H1 (cell line): ENCODE results near the gene MT4. TPM values are rescaled to one million over a fixed set of nuclear protein-coding genes. Genes with fewer than 3 reads are reported as not detected.

Experiments
- CTCF ChIA-PET: fragments of 300-600 bp; sonication (Branson Sonifier 250); formaldehyde crosslinking; loops from one replicate; lab custom pipeline; 2021; ENCODE audit not compliant: partially characterized antibody; lab: Charles Lee
- POLR2A ChIA-PET: fragments of 300-600 bp; sonication (Branson Sonifier 250); formaldehyde crosslinking; loops from one replicate; lab custom pipeline; 2021; ENCODE audit warnings: inconsistent platforms; ENCODE audit not compliant: partially characterized antibody; lab: Charles Lee
- DNase-seq, 2 experiments: peaks; one replicate each; pipeline versions ENCODE4 v3.0.0 to v3.0.0-alpha.2; 2010 to 2022; ENCODE audit warnings: low spot score in 2 of 2, low read depth in 1 of 2, mixed read lengths in 1 of 2
- FAIRE-seq: peaks from 2 replicates; lab custom pipeline; 2011; peaks lifted over from hg19 to GRCh38; lab: Jason Lieb, UNC
- H2AFZ ChIP-seq: 2 replicates; pipeline ENCODE4 v1.8.1; 2012; ENCODE audit warnings: low read length, inconsistent platforms
- H2AK5ac ChIP-seq: 2 replicates; pipeline ENCODE4 v1.6.1; 2013; ENCODE audit warnings: low read depth, low read length
- H2BK120ac ChIP-seq: replicated peaks from 2 replicates; pipeline ENCODE3; 2013; ENCODE audit warnings: low read depth, low read length, inconsistent platforms
- H2BK12ac ChIP-seq: 2 replicates; pipeline ENCODE4 v1.6.1; 2013; ENCODE audit warnings: low read depth, low read length
- H2BK15ac ChIP-seq: 2 replicates; pipeline ENCODE4 v1.6.1; 2013; ENCODE audit warnings: low read length
- H2BK20ac ChIP-seq: 2 replicates; pipeline ENCODE4 v1.6.1; 2013; ENCODE audit warnings: low read length
- H2BK5ac ChIP-seq: 2 replicates; pipeline ENCODE4 v1.6.1; 2013; ENCODE audit warnings: low read depth, low read length
- H3K14ac ChIP-seq: 2 replicates; pipeline ENCODE4 v1.6.1; 2013; ENCODE audit warnings: inconsistent platforms; ENCODE audit not compliant: insufficient read length
- H3K18ac ChIP-seq: 2 replicates; pipeline ENCODE4 v1.6.1; 2013; ENCODE audit warnings: low read length; ENCODE audit errors: extremely low read depth
- H3K23ac ChIP-seq: 2 replicates; pipeline ENCODE4 v1.6.1; 2013; ENCODE audit warnings: inconsistent platforms; ENCODE audit not compliant: insufficient read length
- H3K23me2 ChIP-seq: 2 replicates; pipeline ENCODE4 v1.6.1; 2013; ENCODE audit warnings: low read depth, low read length
- H3K27ac ChIP-seq: 2 replicates; pipeline ENCODE4 v1.6.1; 2011; ENCODE audit warnings: low read depth, low read length, inconsistent platforms
- H3K27me3 ChIP-seq, 4 experiments: replicated peaks in 1 of 4; 1 replicate in 1 of 4; 2 replicates in 3 of 4; pipeline versions ENCODE4 v1.6.1 to v1.8.1; 2011 to 2013; ENCODE audit warnings: low read length in 3 of 4, mild to moderate bottlenecking in 3 of 4, inconsistent platforms in 2 of 4, mixed read lengths in 2 of 4, moderate library complexity in 1 of 4; ENCODE audit not compliant: control insufficient read depth in 3 of 4, insufficient read depth in 3 of 4; ENCODE audit errors: extremely low read depth in 1 of 4
- H3K36me3 ChIP-seq, 4 experiments: 2 replicates each; pipeline versions ENCODE4 v1.6.1 to v1.8.1; 2011 to 2013; ENCODE audit warnings: mild to moderate bottlenecking in 4 of 4, low read length in 3 of 4, moderate library complexity in 2 of 4, control low read depth in 1 of 4, inconsistent platforms in 1 of 4; ENCODE audit not compliant: insufficient read depth in 4 of 4, control insufficient read depth in 2 of 4
- H3K4ac ChIP-seq: replicated peaks from 2 replicates; pipeline ENCODE3; 2013; ENCODE audit warnings: low read length, low read depth, mixed read lengths, inconsistent platforms; ENCODE audit not compliant: insufficient read length
- H3K4me1 ChIP-seq, 4 experiments: replicated peaks in 1 of 4; 1 replicate in 1 of 4; 2 replicates in 3 of 4; pipeline versions ENCODE4 v1.6.1 to v1.8.1; 2011 to 2013; ENCODE audit warnings: low read length in 3 of 4, inconsistent platforms in 2 of 4, mixed read lengths in 1 of 4; ENCODE audit not compliant: insufficient read depth in 4 of 4, control insufficient read depth in 3 of 4
- H3K4me2 ChIP-seq, 2 experiments: 2 replicates each; pipeline versions ENCODE4 v1.6.1 to v1.8.1; 2011 to 2013; ENCODE audit warnings: low read depth in 2 of 2, low read length in 2 of 2, control low read depth in 1 of 2, inconsistent platforms in 1 of 2, mild to moderate bottlenecking in 1 of 2; ENCODE audit not compliant: insufficient read depth in 1 of 2
- H3K4me3 ChIP-seq, 4 experiments: fragments of 200-600, 300-600 bp in 1 of 4; sonication (generic), shearing (Covaris generic), sonication (Bioruptor Twin) in 1 of 4; 2 replicates each; pipeline versions ENCODE4 v1.5.1 to v1.8.1; 2011 to 2016; ENCODE audit warnings: low read length in 4 of 4, low read depth in 3 of 4, control low read depth in 2 of 4, inconsistent platforms in 2 of 4, mild to moderate bottlenecking in 2 of 4, mixed read lengths in 1 of 4, moderate library complexity in 1 of 4; ENCODE audit not compliant: insufficient read depth in 2 of 4; ENCODE audit errors: extremely low read depth in 1 of 4
- H3K56ac ChIP-seq: replicated peaks from 2 replicates; pipeline ENCODE3; 2013; ENCODE audit warnings: low read depth, mild to moderate bottlenecking, mixed read lengths, low read length, inconsistent platforms; ENCODE audit not compliant: insufficient read length
- H3K79me1 ChIP-seq: 2 replicates; pipeline ENCODE4 v1.6.1; 2013; ENCODE audit warnings: low read depth, low read length, control low read depth
- H3K79me2 ChIP-seq, 2 experiments: 2 replicates each; pipeline versions ENCODE4 v1.6.1 to v1.8.1; 2012 to 2013; ENCODE audit warnings: low read length in 2 of 2, mild to moderate bottlenecking in 2 of 2, inconsistent platforms in 1 of 2; ENCODE audit not compliant: insufficient read depth in 2 of 2, control insufficient read depth in 1 of 2
- H3K9ac ChIP-seq, 4 experiments: replicated peaks in 1 of 4; 1 replicate in 1 of 4; 2 replicates in 3 of 4; pipeline versions ENCODE4 v1.6.1 to v1.8.1; 2011 to 2013; ENCODE audit warnings: low read depth in 3 of 4, low read length in 3 of 4, control low read depth in 2 of 4, mild to moderate bottlenecking in 2 of 4, moderate library complexity in 2 of 4, inconsistent platforms in 1 of 4; ENCODE audit errors: extremely low read depth in 1 of 4
- H3K9me3 ChIP-seq, 2 experiments: 2 replicates each; pipeline versions ENCODE4 v1.6.1 to v1.8.1; 2012 to 2013; ENCODE audit warnings: mild to moderate bottlenecking in 2 of 2, moderate library complexity in 2 of 2, control low read depth in 1 of 2, inconsistent platforms in 1 of 2, low read depth in 1 of 2, low read length in 1 of 2, mixed read lengths in 1 of 2; ENCODE audit not compliant: insufficient read depth in 2 of 2
- H4K20me1 ChIP-seq, 2 experiments: replicated peaks in 1 of 2; 2 replicates each; pipeline versions ENCODE3 to v1.8.1; 2011 to 2013; ENCODE audit warnings: inconsistent platforms in 2 of 2, low read length in 2 of 2, mild to moderate bottlenecking in 1 of 2; ENCODE audit not compliant: insufficient read depth in 2 of 2, control insufficient read depth in 1 of 2
- H4K5ac ChIP-seq: 2 replicates; pipeline ENCODE4 v1.6.1; 2013; ENCODE audit warnings: low read length, low read depth, mixed read lengths, inconsistent platforms; ENCODE audit not compliant: insufficient read length
- H4K8ac ChIP-seq: 2 replicates; pipeline ENCODE4 v1.8.0; 2013; ENCODE audit warnings: mild to moderate bottlenecking, moderate library complexity, low read length, inconsistent platforms; ENCODE audit not compliant: insufficient read depth; ENCODE audit errors: extremely low read depth
- H4K91ac ChIP-seq: replicated peaks from 2 replicates; pipeline ENCODE3; 2013; ENCODE audit warnings: low read length, mixed read lengths, inconsistent platforms; ENCODE audit not compliant: insufficient read length
- BACH1 ChIP-seq: IDR thresholded peaks from 2 replicates; pipeline ENCODE4 v1.6.1; 2012; ENCODE audit warnings: low read length, improper control_type of control experiment
- BCL11A ChIP-seq, 2 experiments: IDR thresholded peaks; one replicate each; pipeline ENCODE4 v1.6.1; 2011; ENCODE audit warnings: low read depth in 2 of 2, low read length in 2 of 2, mild to moderate bottlenecking in 2 of 2
- CHD2 ChIP-seq: IDR thresholded peaks from 2 replicates; pipeline ENCODE4 v1.6.1; 2012; ENCODE audit warnings: low read length, improper control_type of control experiment
- CTCF ChIP-seq, 3 experiments: IDR thresholded peaks; 1 replicate in 2 of 3; 2 replicates in 1 of 3; pipeline versions ENCODE4 v1.5.1 to v1.6.1; 2011; ENCODE audit warnings: low read length in 3 of 3, mild to moderate bottlenecking in 3 of 3, inconsistent platforms in 2 of 3, low read depth in 1 of 3, moderate library complexity in 1 of 3; ENCODE audit not compliant: insufficient read depth in 1 of 3; ENCODE audit errors: control extremely low read depth in 1 of 3
- EZH2 ChIP-seq: fragments of 200-600 bp; sonication (generic); IDR thresholded peaks from 2 replicates; pipeline ENCODE4 v1.7.1; 2012; ENCODE audit warnings: low read depth, mild to moderate bottlenecking, moderate library complexity, low read length, inconsistent platforms; ENCODE audit not compliant: severe bottlenecking
- KDM4A ChIP-seq: IDR thresholded peaks from one replicate; pipeline ENCODE4 v1.7.1; 2012; ENCODE audit warnings: low read depth, mild to moderate bottlenecking, moderate library complexity, low read length, inconsistent platforms; ENCODE audit not compliant: severe bottlenecking
- SP4 ChIP-seq: IDR thresholded peaks from 2 replicates; pipeline ENCODE4 v1.6.1; 2012; ENCODE audit warnings: low read length, inconsistent platforms
- TCF12 ChIP-seq: IDR thresholded peaks from 2 replicates; pipeline ENCODE4 v1.6.1; 2011; ENCODE audit warnings: low read depth, mild to moderate bottlenecking, low read length
- WGBS, 2 experiments: shearing (Covaris generic) in 1 of 2; methylation state at CpG; one replicate each; pipeline versions ENCODE4 v1.1.6 to v1.1.7; 2013 to 2015; ENCODE audit warnings: low lambda C conversion rate in 2 of 2, mixed read lengths in 2 of 2, inconsistent platforms in 1 of 2, low coverage in 1 of 2, missing lambda C conversion rate in 1 of 2; ENCODE audit not compliant: insufficient replicate concordance in 2 of 2, insufficient coverage in 1 of 2, insufficient read length in 1 of 2; ENCODE audit errors: extremely low coverage in 1 of 2, missing lambda C conversion rate in 1 of 2; 5-methylcytosine and 5-hydroxymethylcytosine counted together
- polyA plus RNA-seq, 7 experiments: library from polyadenylated mRNA; depleted of rRNA in 3 of 7; stranded (reverse) in 5 of 7; unstranded in 2 of 7; fragments of >200 nt in 5 of 7; fragments of 200-250 nt in 2 of 7; gene quantifications; 1 replicate in 5 of 7; 2 replicates in 1 of 7; 4 replicates in 1 of 7; pipeline versions ENCODE4 v1.2.1 to v1.2.3, GENCODE V29; 2011 to 2013; ENCODE audit warnings: missing spikeins in 2 of 7, mixed read lengths in 2 of 7
- total RNA-seq: library from RNA; stranded (reverse); fragmentation: NEBNext Ultra II Directional; extraction: Animal tissue kit (Norgen Biotek cat#: 25700); gene quantifications from 2 replicates; pipeline ENCODE4 v1.2.1, GENCODE V29; 2021

The MT4 gene
- total and polyA plus RNA-seq, 2 of the 8 experiments (the other 6 are each of a cell fraction or from before 2014, with no cell fraction given), result not detected

- Histone ChIP-seq H4K8ac (no peak overlapping the region), H3K9ac (no peak overlapping the region), H2BK12ac (no peak overlapping the region), H3K4me3 (no peak overlapping the region), H3K23ac (no peak overlapping the region), H3K18ac (no peak overlapping the region), H3K79me1 (no peaks in the 10 kb centered on the region), H2BK120ac (no peak overlapping the region), H4K5ac (no peak overlapping the region), H3K27ac (no peak overlapping the region), H2BK5ac (no peak overlapping the region), H3K9me3 (no peaks in the 10 kb centered on the region), H3K4me2 (no peak overlapping the region), H4K91ac (no peak overlapping the region), H3K36me3 (no peaks in the 10 kb centered on the region), H2BK15ac (no peak overlapping the region), H4K20me1 (peaks cover 2 to 6% of the 10 kb centered on the region in 2 experiments), H3K14ac (no peak overlapping the region), H3K4ac (no peak overlapping the region), H3K79me2 (no peaks in the 10 kb centered on the region), H2AFZ (no peak overlapping the region), H2BK20ac (no peak overlapping the region), H3K27me3 (peaks cover 44 to 81% (median 71%) of the 10 kb centered on the region in 4 experiments), H3K4me1 (peaks cover 2 to 17% (median 10%) of the 10 kb centered on the region in 4 experiments), H3K56ac (no peak overlapping the region), H2AK5ac (no peak overlapping the region), H3K23me2 (peaks cover 5% of the 10 kb centered on the region; the same call in 1 of the 2 replicates)
- TF ChIP-seq TCF12 (no peak), SP4 (no peak), BCL11A (IDR thresholded peaks at IDR 0.05; ENCODE audit: low read depth in 2 of 2, low read length in 2 of 2) (no peak), CTCF (IDR thresholded peaks at IDR 0.05; ENCODE audit: control extremely low read depth in 1 of 3, insufficient read depth in 1 of 3, low read depth in 1 of 3, low read length in 3 of 3) (no peak), EZH2 (no peak), BACH1 (no peak), KDM4A (no peak), CHD2 (no peak)
- 86% methylated on average over 3 of the region's 3 CpGs; no CpG with 5 or more reads in 1 of the 2 experiments for WGBS, 2 experiments
- POLR2A ChIA-PET, result interaction anchor here (2.2 to 3.9 kb wide), 2 partner anchors 11 to 53 kb away, joined by 5 to 31 read pairs; partner anchors contain the start of genes MT1E and MT1G
- DNase-seq (no peak), FAIRE-seq (no peak)
- CTCF ChIA-PET, result interaction anchor here (0.7 to 1.5 kb wide), 5 partner anchors 10 to 85 kb away, joined by 3 read pairs; partner anchors contain the start of gene MT1M
Measured at GRCh38 chr16:56615353-56615752, 50.5 kb downstream of the MT4 start.
